Limb (tissue), 2 donors: ENCODE measurements around the gene TRIM36.

Source experiments
- DNase-seq, 2 donors: peaks; one replicate each; pipeline ENCODE4 v3.0.0-alpha.2; 2016; ENCODE audit errors: extremely low spot score in 2 of 2

Gene TRIM36, protein sequence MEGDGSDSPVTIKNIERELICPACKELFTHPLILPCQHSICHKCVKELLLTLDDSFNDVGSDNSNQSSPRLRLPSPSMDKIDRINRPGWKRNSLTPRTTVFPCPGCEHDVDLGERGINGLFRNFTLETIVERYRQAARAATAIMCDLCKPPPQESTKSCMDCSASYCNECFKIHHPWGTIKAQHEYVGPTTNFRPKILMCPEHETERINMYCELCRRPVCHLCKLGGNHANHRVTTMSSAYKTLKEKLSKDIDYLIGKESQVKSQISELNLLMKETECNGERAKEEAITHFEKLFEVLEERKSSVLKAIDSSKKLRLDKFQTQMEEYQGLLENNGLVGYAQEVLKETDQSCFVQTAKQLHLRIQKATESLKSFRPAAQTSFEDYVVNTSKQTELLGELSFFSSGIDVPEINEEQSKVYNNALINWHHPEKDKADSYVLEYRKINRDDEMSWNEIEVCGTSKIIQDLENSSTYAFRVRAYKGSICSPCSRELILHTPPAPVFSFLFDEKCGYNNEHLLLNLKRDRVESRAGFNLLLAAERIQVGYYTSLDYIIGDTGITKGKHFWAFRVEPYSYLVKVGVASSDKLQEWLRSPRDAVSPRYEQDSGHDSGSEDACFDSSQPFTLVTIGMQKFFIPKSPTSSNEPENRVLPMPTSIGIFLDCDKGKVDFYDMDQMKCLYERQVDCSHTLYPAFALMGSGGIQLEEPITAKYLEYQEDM

DNA sequence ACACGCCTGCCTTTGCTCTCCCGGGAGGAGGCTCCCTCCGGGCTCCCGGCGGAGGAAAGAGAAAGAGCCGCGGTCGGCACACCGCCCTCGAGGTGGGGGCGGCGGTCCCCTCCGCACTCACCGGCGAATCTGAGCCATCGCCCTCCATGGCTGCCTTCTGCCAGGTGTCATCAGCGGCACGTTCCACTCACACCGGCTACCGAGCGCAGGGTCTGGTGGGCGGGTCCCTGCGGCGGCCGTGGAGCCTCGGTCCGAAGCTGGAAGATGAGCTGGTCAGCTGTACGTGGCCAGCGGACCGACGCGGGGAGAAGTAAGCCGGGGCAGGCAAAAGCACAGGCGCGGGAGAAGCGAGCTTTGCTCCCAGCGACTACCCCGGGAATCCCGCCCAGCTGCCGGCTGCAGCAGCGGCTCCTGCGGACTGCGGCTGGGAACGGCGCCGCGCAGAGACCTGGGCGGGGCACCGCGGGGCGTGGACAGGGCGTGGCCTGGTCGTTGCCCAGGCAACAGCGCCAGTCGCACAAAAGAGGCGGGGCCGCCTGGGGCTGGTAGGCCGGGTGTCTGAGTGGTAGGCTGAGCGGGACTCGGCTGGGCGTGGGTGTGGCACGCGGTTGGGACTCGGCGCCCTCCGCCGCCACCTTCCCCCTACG is at the start of gene TRIM36:
TRIM36 (minus strand) TSS at position 422 of the 647 bp plus-strand sequence; CDS start at position 148, 274 bp downstream.
- peak; percentile 90 to 95 for DNase-seq

DNA sequence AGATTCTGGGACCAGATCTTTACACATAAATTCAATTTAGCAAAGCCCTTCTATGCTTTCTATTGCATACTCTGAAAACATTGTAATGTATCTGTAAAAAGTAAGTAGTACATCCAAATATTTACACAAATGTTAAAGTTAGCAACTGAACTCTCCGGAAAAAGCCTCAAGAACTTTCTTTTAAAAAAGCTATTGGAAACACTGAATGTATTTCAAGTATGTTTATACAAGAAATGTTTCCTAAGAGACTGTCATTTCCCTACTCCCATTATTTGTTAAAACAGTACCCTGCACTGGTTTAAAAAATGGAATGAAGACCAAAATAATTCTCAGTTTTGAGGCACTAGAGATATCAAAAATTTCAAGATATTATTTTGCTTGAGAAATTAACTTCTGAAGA is 44.8 kb upstream of the TRIM36 start:
- DNase-seq, result no peak

DNA sequence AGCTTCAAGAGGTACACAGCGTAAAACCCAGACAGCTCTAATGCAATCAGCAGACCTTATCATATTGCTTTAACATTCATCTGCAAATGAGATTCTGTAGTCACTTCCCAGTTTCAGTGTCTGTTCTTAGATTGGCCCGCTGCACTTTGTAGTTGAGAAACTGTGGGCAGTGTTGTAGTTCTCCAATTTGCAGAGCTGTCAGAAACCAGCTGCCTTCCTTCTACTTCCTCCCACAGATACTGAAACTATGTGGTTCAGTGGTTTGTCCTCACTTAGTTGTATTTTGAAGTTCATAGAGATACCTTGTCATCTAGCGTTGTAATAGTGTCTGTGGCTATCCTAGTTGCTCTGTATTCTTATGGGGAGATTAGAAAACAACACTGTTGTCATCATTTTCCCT is 39.6 kb upstream of the TRIM36 start:
- no peak for DNase-seq

DNA sequence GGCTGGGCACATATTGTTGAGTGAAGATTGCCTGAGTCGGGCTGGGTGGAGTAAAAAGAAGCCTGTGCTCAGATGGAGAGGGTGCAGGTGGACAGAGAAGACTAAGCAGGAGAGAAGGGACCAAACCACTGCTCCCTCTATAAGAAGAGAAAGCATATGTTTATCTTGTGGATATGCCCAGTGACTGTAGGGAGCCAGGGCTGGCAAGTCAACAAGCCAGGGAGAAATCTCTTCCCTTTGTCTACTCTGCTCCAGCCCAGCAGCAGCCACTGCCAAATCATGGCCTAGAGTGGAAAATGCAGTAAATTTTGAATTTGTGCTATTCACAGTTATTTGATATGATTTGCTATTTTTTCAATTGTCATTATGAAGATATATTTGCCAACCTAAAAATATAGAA is 33.2 kb upstream of the TRIM36 start:
- DNase-seq, result no peak

DNA sequence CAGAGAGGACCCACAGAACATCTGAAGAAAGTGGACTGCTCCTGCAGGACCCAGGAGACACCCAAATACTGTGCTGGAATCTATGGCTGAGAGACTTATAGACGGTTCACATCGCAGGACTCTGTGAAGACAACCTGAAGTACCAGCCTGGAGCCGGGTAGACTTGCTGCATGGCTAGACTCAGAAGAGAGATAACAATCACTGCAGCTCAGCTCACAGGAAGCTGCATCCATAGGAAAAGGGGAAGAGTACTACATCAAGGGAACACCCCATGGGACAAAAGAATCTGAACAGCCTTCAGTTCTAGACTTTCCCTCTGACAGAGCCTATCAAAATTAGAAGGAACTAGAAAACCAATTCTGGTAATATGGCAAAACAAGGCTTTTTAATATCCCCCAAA is 26.5 kb upstream of the TRIM36 start:
- DNase-seq, result no peak

DNA sequence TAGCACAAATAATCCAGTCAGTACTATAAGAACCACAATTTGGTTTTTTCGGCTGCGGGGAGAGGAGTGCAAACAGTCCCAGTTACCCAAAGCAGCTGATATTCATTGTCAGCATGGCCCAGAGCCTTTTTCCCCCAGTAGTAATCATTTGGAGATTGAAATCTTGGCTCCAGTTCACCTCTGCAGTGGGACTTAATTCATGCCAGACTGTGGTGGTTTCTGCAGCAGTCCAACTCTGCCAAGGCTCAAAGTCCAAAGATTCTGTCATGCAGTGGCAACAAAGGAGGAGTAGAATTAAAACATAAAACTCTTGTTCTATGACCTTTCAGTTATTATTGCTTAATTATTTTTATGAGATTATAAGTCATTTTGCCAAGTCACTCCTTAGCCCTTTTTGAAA is 25.0 kb upstream of the TRIM36 start:
- DNase-seq, result no peak

DNA sequence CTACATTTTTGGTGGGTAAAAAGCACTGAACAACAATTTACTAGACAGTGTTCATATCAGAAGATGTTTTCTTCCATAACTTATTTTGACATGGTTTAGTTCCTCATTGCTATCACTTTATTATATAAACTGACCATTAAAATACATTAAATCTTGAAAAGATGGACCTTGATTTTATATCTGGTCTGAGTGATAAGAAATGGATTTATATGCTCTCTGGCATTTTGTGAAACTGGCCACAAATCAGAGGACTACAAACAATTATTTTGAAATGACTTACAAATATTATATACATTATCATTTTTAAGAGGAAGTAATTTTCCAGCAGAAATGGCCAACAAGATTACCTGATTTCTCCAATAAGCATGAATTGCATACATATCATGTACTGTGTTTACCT is 23.6 kb upstream of the TRIM36 start:
- no peak for DNase-seq

DNA sequence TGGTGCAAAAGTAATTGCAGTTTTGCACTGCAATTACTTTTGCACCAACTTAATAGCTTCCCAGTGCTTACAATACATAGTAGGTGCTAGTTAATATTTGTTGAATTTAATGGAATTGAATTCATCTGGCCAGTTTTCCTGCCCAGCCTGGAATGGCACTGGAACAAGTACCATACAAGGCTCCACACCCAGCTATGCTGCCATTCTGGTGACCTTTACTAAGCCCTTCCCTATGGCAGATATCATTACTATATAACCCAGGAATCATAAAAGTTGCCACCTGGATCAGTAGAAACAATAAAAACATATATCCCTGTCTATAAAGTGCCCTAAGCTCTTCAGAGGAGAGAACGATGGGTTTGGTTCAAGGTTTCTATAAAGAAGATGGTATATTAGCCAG is 22.4 kb upstream of the TRIM36 start:
- DNase-seq, result no peak

DNA sequence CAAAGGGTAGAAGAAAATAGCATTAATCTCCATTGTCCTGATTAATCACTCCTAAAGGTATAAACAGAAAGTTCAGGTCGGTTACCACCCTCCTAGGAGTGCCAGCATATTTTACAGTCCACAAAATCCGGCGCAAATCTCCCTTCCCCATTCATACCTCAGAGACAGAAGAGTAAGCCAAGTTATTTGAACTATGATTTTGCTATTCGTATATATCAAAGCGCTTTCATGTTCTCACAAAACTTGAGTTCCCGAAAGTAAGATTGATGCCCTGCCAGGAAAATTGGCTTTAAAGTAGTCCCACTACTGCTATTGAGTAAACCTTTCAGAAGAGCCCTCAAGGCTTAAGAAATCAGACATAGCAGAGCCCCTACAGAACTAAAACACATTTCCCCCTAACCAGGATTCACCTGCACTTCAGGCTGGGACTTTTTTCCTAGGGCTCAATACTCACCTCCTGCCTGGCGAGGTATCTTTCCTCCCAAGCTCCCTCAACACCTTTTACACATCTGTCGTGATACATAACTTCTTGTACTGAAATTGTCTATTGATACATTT is 21.8 kb upstream of the TRIM36 start:
- DNase-seq, result no peak

DNA sequence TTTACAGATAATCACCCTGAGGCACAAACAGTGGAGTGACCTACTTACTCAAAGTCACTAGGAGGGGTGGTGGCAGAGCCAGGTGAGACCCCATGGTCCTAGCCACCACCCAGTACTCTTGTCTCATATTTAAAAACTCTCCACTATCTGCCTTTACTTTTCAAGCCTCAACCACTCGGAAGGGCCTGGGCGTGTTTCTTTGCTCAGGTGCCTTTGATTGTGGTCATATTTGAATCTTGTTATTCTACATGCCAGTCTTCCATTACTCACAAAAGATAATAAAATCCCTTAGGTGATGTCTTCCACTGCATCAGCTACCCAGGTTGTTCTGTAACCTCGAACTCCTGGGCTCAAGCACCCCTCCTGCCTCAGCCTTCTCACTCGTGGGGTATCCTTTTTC is 20.7 kb upstream of the TRIM36 start:
- DNase-seq, result no peak

DNA sequence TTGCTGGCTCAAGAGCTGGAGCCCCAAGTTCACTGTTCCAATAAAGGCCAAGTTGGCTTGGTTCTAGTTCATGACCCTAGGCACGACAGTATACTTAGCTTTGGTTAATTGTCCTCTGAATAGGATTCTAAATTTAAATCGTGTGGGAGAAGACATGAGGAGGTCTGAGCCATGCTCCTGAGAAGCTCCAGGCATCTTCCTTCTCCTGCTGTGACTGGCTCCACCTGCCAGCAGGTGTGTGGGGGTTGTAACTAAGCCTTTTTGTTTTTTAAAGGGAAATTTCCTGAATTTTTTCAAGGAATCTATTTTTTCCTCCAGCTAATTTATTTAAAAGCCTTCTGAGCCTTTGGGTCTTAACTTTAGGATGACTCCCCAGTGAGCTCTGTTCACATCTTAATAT is 20.2 kb upstream of the TRIM36 start:
- no peak for DNase-seq

DNA sequence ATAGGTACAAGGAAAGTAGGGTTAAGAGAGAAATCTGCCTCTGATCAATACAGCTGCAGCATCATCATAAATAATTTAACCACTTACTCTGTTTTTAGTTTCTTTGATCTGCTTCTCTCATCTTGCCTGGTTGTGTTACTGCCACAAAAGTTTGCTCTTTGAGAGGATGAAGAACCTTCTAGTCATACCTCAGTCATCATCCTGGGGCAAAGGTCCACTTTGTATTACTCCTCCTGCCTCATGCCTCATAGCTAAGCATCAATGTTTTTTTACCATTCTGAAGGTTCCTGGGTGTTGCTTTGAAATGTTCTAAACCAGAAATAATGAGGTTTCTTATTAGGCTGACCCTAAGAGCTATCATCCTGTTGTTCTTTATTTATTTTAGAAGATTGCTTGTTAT is 17.1 kb upstream of the TRIM36 start:
- DNase-seq, result no peak

DNA sequence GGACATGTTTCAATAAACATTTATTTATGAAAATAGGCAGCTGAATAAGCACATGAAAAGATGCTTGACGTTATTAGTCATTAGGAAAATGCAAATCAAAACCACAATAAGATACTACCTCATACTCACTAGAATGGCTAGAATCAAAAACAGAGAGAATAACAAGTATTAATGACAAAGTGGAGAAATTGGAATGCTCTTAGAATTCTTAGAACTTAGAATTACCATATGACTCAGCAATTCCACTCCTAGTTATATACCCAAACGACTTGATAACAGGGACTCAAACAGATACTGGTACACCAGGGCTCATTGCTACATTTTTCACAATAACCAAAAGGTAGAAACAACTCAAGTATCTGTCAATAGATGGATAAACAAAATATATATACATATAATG is 15.1 kb upstream of the TRIM36 start:
- no peak for DNase-seq

DNA sequence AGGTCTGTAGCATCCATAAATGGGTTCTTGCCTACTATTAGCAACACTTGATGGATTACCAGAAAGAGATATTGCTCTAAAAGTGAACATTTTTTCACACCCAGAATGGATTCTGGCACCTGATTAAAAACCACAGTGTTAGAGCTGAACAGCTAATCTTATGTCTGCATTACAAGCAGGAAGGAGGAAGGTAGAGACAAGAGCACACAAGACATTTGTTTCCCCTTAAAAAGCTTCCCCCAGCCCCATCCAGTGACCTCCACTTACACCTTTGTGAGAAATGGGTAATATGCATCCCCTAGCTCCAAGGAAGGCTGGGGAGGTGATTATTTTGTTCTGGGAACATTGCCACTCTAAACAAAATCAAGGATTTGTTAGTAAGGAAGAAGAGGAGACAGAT is 12.0 kb upstream of the TRIM36 start:
- DNase-seq, result no peak

DNA sequence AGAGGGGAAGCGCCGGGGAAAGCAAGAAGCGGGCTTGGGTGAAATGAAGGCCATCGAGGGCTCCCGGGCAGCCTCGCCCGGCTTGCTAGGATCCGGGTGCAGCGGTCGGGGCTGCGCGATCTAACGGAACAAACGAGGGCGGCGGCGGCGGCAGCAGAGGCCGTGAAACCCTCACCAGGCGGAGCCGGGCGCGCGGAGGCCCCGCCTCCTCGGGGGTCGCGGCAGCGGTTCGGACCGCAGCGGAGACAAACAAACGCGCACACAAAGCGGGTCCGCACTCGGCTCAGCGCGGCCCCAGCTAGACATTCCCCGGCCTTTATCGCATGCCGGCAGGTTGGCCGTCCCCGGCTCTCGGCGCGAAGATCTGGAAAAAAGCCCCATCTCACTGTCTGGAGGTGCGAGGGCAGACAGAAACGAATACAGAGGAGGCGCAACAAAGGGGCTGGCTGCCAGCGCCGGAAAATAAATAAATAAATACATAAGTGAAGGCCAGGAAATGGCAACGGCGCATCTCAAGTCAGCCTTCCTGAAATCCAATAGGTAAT is 10.5 kb upstream of the TRIM36 start:
- peak in 1 of 2 donors; percentile 79 for DNase-seq

DNA sequence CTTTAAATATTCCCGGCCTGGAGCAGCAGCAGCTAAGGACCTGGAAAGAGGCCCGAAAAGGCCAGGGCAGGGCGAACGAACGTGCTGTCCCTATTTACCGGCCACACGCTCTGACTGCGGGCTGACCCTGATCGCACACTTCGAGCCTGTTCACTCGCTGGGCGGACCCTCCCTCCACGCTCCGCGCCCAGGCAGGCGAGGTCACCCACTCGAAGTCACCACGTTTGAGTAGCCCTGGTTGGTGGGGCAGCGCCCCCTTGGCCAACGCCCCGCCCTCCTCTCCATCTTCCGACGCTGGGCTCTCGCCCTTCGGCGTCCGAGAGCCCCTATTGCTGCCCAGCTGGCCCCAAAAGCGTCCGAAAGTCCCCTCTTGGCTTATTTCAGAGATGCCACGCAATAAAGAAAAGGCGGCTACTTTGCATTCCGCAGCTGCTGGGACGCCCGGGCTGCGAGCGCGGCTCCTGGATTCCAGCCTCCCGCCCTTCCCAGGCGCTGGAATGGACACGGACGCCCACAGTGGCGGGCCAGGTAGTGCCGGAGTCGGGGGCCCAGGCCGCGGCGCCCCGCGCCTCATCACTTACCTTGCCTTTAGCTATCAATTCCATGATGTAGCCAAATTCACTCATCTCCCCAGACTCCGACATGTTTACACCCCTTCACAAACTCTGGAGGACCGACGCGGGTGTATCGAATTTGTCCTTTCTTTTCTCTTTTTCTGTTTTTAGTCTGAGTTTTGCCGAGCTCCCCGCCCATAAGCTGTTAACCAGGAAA is 9.9 kb upstream of the TRIM36 start:
- DNase-seq, result peak in 1 of 2 donors; percentile 66

DNA sequence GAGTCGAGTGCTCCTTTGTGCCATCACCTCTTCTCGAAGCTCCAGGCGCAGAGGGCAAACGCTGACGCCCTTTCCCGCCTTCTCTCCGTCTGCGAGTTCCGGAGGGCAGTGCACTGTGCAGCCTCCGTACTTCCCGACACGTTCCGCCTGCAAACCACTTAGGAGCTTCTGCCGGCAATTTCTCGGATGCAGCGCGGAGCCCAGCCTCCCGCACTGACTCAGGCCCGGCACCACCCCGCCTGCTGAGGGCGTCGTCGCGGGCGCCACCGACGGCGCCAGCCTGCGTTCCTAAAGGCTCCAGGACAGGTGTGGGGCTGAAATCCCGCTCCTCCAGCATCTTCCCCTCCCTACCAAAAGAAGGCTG is 9.3 kb upstream of the TRIM36 start:
- peak in 1 of 2 donors; percentile 50 for DNase-seq

DNA sequence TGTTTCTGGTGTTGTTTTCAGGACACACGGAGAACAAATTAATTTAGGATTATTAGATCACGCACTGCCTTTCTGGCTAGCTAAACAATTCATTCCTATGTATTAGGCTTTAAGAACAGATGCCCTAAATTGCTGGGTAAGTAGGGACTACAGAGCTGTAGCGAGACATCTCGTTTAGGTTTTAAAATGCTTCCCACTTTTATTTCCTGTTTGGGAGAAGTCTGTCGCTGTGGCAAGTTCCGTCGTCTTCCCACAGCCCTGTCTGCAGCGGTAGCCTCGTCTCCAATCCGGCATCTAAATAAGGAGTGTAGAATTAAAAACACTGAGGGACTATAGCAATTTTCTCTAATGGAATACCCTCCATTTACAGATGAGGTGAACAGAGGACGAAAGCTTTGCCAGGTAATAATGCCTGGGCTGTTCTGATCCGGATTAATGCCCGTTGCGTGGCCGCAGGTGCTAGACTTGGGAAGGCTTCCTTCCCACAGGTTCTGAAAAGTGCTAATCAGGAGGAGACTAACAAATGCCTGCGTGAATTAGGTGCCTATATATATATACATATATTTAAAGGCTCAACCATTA is 1.3 kb upstream of the TRIM36 start:
- no peak for DNase-seq

DNA sequence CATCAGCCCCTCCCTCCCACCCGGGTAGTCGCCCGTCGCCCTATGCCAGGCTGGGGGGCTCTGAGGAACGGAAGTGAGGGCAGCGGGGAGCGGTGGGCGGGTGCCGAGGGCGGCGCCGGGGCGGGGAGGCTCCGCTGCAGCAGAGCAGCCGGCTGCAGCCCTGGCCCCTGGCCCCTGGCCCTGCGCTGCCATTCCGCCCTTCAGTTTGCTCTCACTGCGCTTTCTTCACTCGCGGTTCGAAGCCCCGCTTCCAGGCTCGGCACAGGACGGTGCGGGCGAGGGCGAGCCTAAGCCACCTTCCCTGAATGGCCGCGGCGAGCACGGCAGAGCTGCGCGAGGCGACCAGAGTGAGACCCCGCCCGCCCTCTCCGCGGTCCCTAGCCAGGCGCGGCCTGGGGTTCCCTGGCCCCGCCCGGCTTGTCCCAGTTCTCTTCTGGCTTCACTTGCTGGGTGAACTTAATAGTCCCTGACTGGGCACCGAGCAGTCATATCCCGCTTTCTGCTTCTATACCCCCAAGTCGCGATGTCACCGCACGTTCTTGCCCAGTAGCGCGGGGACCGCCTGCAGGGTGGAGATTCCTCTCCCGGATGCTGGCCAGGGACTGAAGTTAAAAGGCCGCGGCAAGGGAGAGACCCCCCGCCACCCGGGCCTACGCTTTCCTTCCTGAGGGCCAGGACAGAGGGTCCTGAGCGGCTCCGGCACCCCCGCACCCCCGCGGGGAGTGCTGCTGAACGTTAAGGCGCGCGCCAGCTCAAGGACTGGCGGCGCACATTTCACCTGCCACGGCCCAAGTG is 623 bp upstream of the TRIM36 start:
- DNase-seq, result no peak
